Measurements from ENCODE around the gene PLPP1.

DNA sequence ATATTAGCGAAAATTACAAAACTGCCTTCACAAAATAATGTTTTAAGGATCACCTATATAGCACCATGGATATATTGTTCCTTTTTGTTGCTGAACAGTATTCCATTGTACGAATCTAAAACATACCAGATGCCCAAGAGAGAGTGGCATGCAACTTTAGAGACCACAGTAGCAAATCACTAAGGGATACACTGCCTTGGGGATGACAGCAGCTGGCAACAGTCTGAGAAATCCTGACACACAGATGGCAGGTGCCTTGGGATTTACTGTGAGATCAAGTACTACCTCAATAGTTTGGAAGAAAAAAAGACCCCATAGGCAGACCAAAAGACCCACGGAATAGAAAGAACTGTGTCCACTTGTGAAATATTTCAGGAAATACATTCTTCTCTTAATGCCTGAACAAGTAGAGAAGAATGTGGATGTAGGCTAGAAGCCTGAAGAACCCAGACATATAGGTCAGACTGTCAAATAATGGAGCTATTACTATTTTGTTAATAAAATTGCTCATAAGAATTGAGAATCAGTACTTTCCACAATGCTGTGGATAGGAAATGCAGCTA lies 53.4 kb downstream of the PLPP1 start:
- TF ChIP-seq EZH2 (IDR thresholded peaks at IDR 0.05) (no peak), EZH2phosphoT487 (IDR thresholded peaks at IDR 0.05) (no peak)
- TF ChIP-seq, protein P1, sequence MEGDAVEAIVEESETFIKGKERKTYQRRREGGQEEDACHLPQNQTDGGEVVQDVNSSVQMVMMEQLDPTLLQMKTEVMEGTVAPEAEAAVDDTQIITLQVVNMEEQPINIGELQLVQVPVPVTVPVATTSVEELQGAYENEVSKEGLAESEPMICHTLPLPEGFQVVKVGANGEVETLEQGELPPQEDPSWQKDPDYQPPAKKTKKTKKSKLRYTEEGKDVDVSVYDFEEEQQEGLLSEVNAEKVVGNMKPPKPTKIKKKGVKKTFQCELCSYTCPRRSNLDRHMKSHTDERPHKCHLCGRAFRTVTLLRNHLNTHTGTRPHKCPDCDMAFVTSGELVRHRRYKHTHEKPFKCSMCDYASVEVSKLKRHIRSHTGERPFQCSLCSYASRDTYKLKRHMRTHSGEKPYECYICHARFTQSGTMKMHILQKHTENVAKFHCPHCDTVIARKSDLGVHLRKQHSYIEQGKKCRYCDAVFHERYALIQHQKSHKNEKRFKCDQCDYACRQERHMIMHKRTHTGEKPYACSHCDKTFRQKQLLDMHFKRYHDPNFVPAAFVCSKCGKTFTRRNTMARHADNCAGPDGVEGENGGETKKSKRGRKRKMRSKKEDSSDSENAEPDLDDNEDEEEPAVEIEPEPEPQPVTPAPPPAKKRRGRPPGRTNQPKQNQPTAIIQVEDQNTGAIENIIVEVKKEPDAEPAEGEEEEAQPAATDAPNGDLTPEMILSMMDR (IDR thresholded peaks at IDR 0.05): no peak
